Stimulated activated CD8-positive, alpha-beta memory T cell treated with anti-CD3 and anti-CD28 coated beads, Interleukin-15, amount 100 ng/mL, for 1 hour (primary cell): ENCODE measurements around the gene STON1.
"Not testable (repeated sequence)": the region's sequence is repeated elsewhere in the genome, so short reads cannot be mapped to it uniquely, and the experiment has no call there.

Source experiments
- DNase-seq: peaks from one replicate; pipeline ENCODE4 v3.0.0-alpha.2; 2020; ENCODE audit warnings: low read depth

The STON1 gene

GRCh38 chr2:48527226-48527885 is 2.6 kb upstream of the STON1 start:
- DNase-seq, result no peak

DNA sequence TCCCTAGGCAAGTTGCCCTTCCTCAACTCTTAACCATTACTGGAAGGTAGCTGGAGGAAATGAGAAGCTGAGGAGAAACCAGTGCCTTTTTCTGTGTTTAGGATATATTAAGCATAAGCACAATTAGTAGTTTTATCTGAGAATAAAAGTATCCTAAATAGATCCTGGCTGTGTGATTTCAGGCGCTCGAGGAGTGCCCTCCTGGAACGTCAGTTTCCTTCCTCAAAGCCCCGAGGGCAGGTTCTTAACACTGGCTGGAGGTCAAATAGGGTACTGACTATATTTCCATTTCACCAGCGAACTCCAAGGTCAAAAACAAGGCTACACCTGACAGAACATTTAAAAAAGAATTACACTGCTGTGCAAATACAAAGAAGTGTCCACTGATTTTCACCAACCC is 1.5 kb upstream of the STON1 start:
- no peak for DNase-seq

GRCh38 chr2:48529194-48529593 is 760 bp upstream of the STON1 start:
- no peak for DNase-seq

- no peak for DNase-seq
Measured at GRCh38 chr2:48529676-48530032, 300 bp upstream of the STON1 start.

DNA sequence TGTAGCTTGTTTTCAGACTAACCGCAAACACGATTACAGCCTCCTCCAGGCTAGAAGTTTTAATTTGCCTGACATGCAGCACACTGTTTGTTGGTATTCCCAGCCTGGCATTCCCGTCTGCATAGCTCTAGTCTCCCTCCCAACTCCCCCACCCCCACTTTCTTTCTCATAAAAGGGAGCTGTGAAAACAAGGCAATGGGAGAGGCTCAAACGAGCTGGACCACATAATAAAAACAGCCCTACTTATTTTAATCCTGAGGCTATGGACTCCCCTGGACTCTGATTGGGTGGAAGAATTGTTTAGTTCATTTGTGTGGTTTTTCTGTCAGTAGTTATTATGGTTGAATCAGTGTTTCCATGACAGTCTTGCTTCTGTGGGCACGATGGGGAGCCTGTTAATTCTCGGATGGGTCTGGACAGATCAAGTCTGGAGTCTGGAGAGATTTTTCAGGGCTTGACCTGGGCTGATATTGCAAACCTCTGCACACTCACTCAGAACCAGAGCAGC is 1.2 kb downstream of the STON1 start:
- DNase-seq, result no peak

GRCh38 chr2:48532174-48532573 is 2.2 kb downstream of the STON1 start:
- DNase-seq, result no peak

DNA sequence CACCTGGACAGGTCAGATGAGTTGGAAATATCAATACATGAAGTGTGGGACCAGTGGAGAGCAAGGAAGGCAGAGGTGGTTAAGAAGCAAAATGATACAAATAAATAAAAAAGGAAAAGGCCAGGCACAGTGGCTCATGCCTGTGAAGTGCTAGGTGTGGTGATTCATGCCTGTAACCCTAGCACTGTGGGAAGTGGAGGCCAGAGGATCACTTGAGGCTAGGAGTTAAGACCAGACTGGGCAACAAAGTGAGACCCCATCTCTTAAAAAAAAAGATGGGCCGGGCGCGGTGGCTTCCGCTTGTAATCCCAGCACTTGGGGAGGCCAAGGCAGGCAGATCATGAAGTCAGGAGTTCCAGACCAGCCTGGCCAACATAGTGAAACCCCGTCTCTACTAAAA is 2.9 kb downstream of the STON1 start:
- DNase-seq, result no peak

GRCh38 chr2:48534781-48535180 is 4.8 kb downstream of the STON1 start:
- DNase-seq, result no peak

DNA sequence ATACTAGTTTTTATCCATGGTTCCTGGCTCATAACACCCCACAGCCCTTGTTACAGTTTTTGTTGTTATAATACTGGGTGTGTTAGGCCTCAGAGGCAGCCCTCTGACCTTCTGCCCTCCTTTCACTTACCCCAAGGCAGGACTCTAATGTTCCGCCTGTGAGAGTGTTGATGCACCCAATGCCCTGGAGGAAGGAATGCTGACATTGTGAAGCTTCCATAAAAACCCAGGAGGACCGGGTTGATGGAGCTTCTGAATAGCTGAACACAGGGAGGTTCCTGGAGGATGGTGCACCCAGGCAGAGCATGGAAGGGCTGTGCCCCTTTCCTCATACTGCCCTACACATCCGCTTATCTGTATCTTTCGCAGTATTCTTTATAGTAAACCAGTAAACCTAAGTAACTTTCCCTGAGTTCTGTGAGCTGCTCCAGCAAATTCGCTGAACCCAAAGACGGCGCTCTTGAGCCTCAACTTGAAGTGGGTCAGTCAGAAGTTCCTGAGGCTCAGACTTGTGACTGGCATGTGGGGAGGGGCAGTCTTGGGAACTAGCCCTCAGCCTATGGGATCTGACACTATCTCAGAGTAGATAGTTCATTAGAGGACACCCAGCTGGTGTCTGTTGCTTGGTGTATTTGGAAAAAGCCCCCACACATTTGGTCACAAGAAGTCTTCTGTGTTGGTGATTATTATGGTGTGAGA is 10.4 kb downstream of the STON1 start:
- no peak for DNase-seq

GRCh38 chr2:48541666-48542389 is 11.9 kb downstream of the STON1 start:
- no peak for DNase-seq

GRCh38 chr2:48543895-48544294 is 13.9 kb downstream of the STON1 start:
- no peak for DNase-seq

GRCh38 chr2:48545244-48545643 is 15.3 kb downstream of the STON1 start:
- DNase-seq, result no peak

DNA sequence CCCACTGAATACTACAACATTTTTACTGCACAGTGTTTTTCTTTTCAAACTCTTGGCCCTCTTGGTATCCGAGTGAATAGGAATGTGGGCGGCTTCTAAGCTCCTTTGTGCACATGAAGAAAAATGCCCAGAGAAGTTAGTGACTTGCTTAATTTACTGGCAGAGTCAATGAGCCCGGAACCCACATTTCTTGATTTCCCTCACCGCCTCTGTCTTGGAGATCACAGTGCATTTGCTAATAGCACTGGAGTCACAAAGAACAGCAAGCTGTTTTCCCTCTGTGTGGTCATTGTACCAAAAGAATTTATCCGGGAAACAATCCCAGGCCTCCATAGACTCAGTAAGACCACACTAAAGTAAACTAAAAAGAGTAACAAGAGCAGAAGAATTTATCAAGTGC is 18.9 kb downstream of the STON1 start:
- DNase-seq, result no peak

DNA sequence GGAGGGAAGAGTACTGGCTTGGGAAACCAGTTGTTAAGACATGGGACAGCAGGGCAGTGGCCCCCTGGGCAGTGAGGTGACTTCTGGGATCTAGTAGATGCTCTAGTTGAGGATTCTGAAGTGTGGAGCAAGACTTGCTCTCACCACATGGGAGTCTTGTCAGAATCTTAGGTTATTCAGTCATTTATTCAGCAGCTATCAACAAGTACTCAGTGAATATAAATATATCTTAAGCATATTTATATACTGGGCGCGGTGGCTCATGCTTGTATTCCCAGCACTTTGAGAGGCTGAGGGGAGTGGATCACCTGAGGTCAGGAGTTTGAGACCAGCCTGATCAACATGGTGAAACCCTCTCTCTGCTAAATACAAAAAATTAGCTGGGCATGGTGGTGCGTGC is 20.0 kb downstream of the STON1 start:
- no peak for DNase-seq

DNA sequence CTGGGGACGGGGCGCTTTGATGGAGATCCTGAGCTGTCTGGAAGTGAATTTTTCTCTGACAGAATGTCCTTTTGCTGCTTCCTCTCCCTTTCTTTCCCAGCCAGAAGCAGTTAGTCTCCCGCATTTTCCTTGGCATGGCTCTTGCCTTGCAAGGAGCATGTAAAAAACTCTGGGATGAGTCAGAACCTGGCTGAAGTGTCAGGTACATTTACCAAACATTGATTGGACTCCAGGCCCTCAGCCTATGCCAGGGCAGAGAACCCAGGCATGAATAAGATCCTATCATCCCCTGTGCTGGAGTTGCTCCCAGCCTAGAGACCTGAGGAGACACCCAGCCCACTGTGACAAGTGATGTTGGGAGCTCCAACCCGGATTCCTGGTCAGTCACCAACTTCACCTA is 21.6 kb downstream of the STON1 start:
- no peak for DNase-seq

- not testable (repeated sequence) for DNase-seq
Measured at GRCh38 chr2:48555071-48555470, 25.1 kb downstream of the STON1 start.

DNA sequence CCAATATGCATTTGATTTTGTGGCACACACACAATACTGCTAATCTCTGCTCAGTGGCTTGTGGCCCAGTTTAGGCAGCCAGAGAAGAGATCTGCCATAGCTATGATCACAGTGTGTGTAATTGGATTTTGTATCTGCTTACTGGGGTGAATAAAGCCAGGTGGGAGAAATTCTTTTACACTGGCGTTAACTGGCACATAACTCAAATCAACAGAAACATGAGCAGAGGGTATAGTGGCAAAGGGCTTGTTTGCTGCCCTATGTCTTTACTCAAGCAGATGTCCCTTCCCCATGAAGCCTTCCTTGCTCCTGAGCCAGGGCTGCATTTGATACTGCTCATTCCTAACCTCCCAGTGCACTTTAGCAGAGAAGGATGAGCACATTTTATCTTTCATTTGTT is 28.5 kb downstream of the STON1 start:
- DNase-seq, result no peak

DNA sequence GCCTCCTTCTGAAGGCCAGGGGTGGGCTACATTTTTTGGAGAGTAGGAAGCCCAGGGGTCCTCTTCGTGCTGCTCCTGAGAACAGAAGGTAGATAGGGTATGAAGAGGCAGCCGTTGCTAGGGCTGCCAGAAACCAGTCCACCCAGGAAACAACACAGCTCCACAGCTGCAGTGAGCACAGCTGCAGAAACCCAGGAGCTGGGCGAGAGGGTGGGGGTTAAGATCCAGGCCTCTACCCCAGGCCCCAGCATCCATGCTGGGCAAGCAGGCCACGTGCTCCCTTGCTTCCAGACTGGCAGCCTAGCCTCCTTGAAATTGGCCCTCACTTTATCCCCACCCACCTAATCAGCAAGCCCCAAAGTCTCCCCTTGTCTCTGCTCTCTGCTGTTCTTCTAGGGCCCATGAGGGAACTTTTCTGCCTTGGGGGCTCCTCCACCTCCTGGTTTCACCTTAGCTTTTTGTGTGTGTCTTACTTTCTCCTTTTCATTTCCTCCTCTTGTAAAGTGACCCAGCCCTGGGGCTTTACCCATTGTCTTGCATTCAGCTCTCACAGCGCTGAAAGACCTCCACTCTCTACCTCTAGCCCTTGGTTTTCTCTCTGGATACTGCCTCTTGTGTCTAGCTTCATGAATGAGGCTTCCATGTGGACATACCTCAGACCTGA is 30.7 kb downstream of the STON1 start:
- DNase-seq, result no peak

- DNase-seq, result no peak
Measured at GRCh38 chr2:48562281-48562680, 32.3 kb downstream of the STON1 start.

- no peak for DNase-seq
Measured at GRCh38 chr2:48566592-48567310, 36.8 kb downstream of the STON1 start.

DNA sequence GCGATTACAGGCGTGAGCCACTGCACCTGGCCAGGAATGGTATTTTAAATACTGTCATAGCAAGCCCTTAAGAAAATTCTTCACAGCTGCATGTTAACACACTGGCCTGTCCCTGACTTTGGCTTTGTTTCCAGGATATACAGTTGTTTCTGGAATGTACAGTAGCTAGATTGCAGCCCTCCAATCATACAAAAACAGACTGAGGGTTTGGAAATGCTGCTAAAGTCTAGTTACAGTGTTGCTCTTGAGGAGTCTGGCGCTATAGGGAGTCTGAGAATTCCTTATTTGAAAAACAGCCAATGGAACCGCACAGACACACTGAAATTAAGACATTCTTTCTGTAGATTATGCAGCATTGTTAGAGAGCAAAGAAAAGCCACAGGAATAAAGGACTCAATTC is 37.7 kb downstream of the STON1 start:
- DNase-seq, result no peak

DNA sequence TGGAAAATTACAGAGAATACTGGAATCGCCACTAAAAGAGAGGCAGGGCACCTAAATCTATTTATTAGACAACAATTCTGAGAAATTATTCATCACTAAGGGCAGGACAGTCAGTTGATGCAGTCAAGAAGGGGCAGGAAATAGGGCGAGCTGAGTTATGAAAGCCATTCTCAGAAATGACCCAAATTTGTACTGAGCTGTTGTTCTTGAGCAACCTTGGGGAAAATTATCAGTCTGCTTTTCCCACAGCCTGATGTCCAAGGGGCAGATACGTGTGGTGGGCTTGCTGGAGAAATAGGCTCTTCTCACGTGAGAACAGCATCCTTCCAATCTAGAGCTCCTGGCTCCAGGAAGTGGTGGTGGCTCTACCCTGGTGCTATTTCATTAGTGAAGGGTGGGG is 38.6 kb downstream of the STON1 start:
- DNase-seq, result no peak
